PC-3 (cell line): Measurements from ENCODE around the gene DNAH17. TPM values are rescaled to one million over a fixed set of nuclear protein-coding genes. Genes with fewer than 3 reads are reported as not detected.

ENCODE experiments used
- ATAC-seq: fragments of 200-7000 bp; cut with Tn5 transposase; 2 replicates; pipeline ENCODE4 v1.9.1; 2020; ENCODE audit warnings: mild to moderate bottlenecking, moderate library complexity
- BruUV-seq: library from RNA; stranded (reverse); fragments of 400-500 nt; replicated peaks from 2 replicates; lab custom pipeline; 2021; lab: Mats Ljungman, UMichigan
- CTCF ChIA-PET: fragments of 300-600 bp; sonication (Branson Sonifier 250); formaldehyde crosslinking; loops from one replicate; lab custom pipeline; 2022; ENCODE audit warnings: antibody characterized with exemption; lab: Charles Lee
- POLR2A ChIA-PET: fragments of 300-600 bp; sonication (Branson Sonifier 250); formaldehyde crosslinking; loops from one replicate; lab custom pipeline; 2022; ENCODE audit warnings: antibody characterized with exemption; ENCODE audit not compliant: unreplicated experiment; lab: Charles Lee
- DNase-seq: peaks from one replicate; pipeline ENCODE4 v3.0.0-alpha.2; 2015
- H2AFZ ChIP-seq: fragments of 300-600 bp; sonication (generic); 2 replicates; pipeline ENCODE4 v1.6.0; 2016; ENCODE audit warnings: antibody characterized with exemption, low read length
- H3F3A ChIP-seq: fragments of 300-600 bp; sonication (generic); one replicate; pipeline ENCODE4 v1.6.0; 2017; ENCODE audit warnings: antibody characterized with exemption, low read length, control low read depth, mild to moderate bottlenecking; ENCODE audit not compliant: unreplicated experiment
- H3K27ac ChIP-seq: fragments of 300-600 bp; sonication (generic); 2 replicates; pipeline ENCODE4 v1.5.1; 2016; ENCODE audit warnings: mild to moderate bottlenecking, low read length
- H3K27me3 ChIP-seq: fragments of 300-600 bp; sonication (generic); 2 replicates; pipeline ENCODE4 v1.6.1; 2016; ENCODE audit warnings: low read length, mixed read lengths
- H3K36me3 ChIP-seq: fragments of 300-600 bp; sonication (generic); 2 replicates; pipeline ENCODE4 v1.6.1; 2016; ENCODE audit warnings: low read depth, mixed run types, low read length, mixed read lengths
- H3K4me1 ChIP-seq: fragments of 300-600 bp; sonication (generic); 2 replicates; pipeline ENCODE4 v1.5.1; 2016; ENCODE audit warnings: low read length; ENCODE audit not compliant: insufficient read depth
- H3K4me2 ChIP-seq: fragments of 300-600 bp; sonication (generic); 2 replicates; pipeline ENCODE4 v1.6.0; 2016; ENCODE audit warnings: low read length
- H3K4me3 ChIP-seq: fragments of 300-600 bp; sonication (generic); 2 replicates; pipeline ENCODE4 v1.5.1; 2016; ENCODE audit warnings: mild to moderate bottlenecking, low read length, mixed read lengths
- H3K79me2 ChIP-seq: fragments of 300-600 bp; sonication (generic); 2 replicates; pipeline ENCODE4 v1.6.1; 2017; ENCODE audit warnings: low read length, mixed read lengths
- H3K9ac ChIP-seq: fragments of 300-600 bp; sonication (generic); 2 replicates; pipeline ENCODE4 v1.6.0; 2016; ENCODE audit warnings: mild to moderate bottlenecking, low read length
- H3K9me2 ChIP-seq: fragments of 300-600 bp; sonication (generic); replicated peaks from 2 replicates; pipeline ENCODE4 v1.6.1; 2016; ENCODE audit warnings: mixed run types, low read length, mixed read lengths
- H3K9me3 ChIP-seq: fragments of 300-600 bp; sonication (generic); 2 replicates; pipeline ENCODE4 v1.6.1; 2016; ENCODE audit warnings: low read length, mixed read lengths
- H4K20me1 ChIP-seq: fragments of 300-600 bp; sonication (generic); 2 replicates; pipeline ENCODE4 v1.6.1; 2016; ENCODE audit warnings: low read length, mixed read lengths
- CTCF ChIP-seq: fragments of 300-600 bp; sonication (generic); conservative IDR thresholded peaks from 2 replicates; pipeline ENCODE4 v1.5.1; 2017; ENCODE audit warnings: antibody characterized with exemption, low read depth, mild to moderate bottlenecking, low read length
- EZH2 ChIP-seq: fragments of 300-600 bp; sonication (generic); IDR thresholded peaks from one replicate; pipeline ENCODE4 v1.6.1; 2017; ENCODE audit warnings: antibody characterized with exemption, mild to moderate bottlenecking, low read length; ENCODE audit not compliant: unreplicated experiment
- EZH2phosphoT487 ChIP-seq: fragments of 300-600 bp; sonication (generic); IDR thresholded peaks from 2 replicates; pipeline ENCODE4 v1.6.1; 2018; ENCODE audit warnings: mild to moderate bottlenecking, antibody characterized with exemption, low read length, borderline replicate concordance
- intact Hi-C: fragments of 100-400 bp; cut with micrococcal nuclease; formaldehyde crosslinking; loops from 2 replicates; pipeline ENCODE4 v1.9.0; 2023
- total RNA-seq: library from RNA; depleted of rRNA; stranded (reverse); fragments of >200 nt; gene quantifications from 2 replicates; pipeline ENCODE4 v1.2.3, GENCODE V29; 2014

DNAH17 gene
- total RNA-seq, 1 experiment from 2014 or later = 0.04 TPM

GRCh38 chr17:78426293-78426879 lies 150.8 kb downstream of the DNAH17 start:
- H3K4me2 ChIP-seq = no peak overlapping the region
- no peaks in the 10 kb centered on the region for H3K79me2 ChIP-seq
- H3K27ac ChIP-seq = no peak overlapping the region
- ATAC-seq = no peak
- no peak overlapping the region for H3K4me3 ChIP-seq
- H3K27me3 ChIP-seq = no peaks in the 10 kb centered on the region
- DNase-seq = no peak
- H3K9ac ChIP-seq = no peak overlapping the region
- no peaks in the 10 kb centered on the region for H3K4me1 ChIP-seq
- TF ChIP-seq CTCF (no peak), EZH2phosphoT487 (no peak), EZH2 (no peak)
- ChIA-PET POLR2A (no interaction called here), CTCF (no interaction called here)
- peaks cover 41% of the 10 kb centered on the region for H3K36me3 ChIP-seq
- H4K20me1 ChIP-seq = no peaks in the 10 kb centered on the region
- no peaks in the 10 kb centered on the region for H3K9me3 ChIP-seq
- intact Hi-C loops = no loop called here
- H3K9me2 ChIP-seq = no peaks in the 10 kb centered on the region
- no peaks in the 10 kb centered on the region for H3F3A ChIP-seq
- no TSS peak for BruUV-seq
- H2AFZ ChIP-seq = no peak overlapping the region

- Histone ChIP-seq H3K9ac (no peak overlapping the region), H3K4me1 (no peaks in the 10 kb centered on the region), H3K27me3 (no peaks in the 10 kb centered on the region), H3K9me3 (no peaks in the 10 kb centered on the region), H4K20me1 (no peaks in the 10 kb centered on the region), H3K79me2 (no peaks in the 10 kb centered on the region), H3K27ac (no peak overlapping the region), H3K36me3 (peaks cover 41% of the 10 kb centered on the region), H3K4me3 (no peak overlapping the region), H3K4me2 (no peak overlapping the region), H3K9me2 (no peaks in the 10 kb centered on the region), H2AFZ (no peak overlapping the region), H3F3A (peaks cover 3% of the 10 kb centered on the region)
- no peak for DNase-seq
- intact Hi-C loops = no loop called here
- BruUV-seq = no TSS peak
- CTCF ChIA-PET = no interaction called here
- no peak for ATAC-seq
- POLR2A ChIA-PET = no interaction called here
- TF ChIP-seq EZH2 (no peak), EZH2phosphoT487 (no peak), CTCF (no peak)
Measured at GRCh38 chr17:78425429-78425828, 151.8 kb downstream of the DNAH17 start.

GRCh38 chr17:78423961-78424675 lies 153.1 kb downstream of the DNAH17 start:
- Histone ChIP-seq H3K27me3 (no peaks in the 10 kb centered on the region), H3K9ac (no peak overlapping the region), H3K9me3 (no peaks in the 10 kb centered on the region), H3K4me1 (no peaks in the 10 kb centered on the region), H3K9me2 (no peaks in the 10 kb centered on the region), H4K20me1 (no peaks in the 10 kb centered on the region), H2AFZ (no peak overlapping the region), H3F3A (peaks cover 3% of the 10 kb centered on the region), H3K79me2 (no peaks in the 10 kb centered on the region), H3K36me3 (peaks cover 40% of the 10 kb centered on the region), H3K4me2 (no peak overlapping the region), H3K4me3 (no peak overlapping the region), H3K27ac (no peak overlapping the region)
- no peak for ATAC-seq
- no peak for DNase-seq
- CTCF ChIA-PET = no interaction called here
- no TSS peak for BruUV-seq
- TF ChIP-seq EZH2phosphoT487 (no peak), CTCF (no peak), EZH2 (no peak)
- intact Hi-C loops = loop anchor here (2.0 kb wide), 1 partner anchor 129 kb away; no protein-coding TSS in a partner anchor
- POLR2A ChIA-PET = no interaction called here
